NCI-H146 treated with DMSO at 0.1 percent for 48 hours (cell line): ENCODE data around the gene FAM83E.

Experiments
- DNase-seq: peaks from one replicate; lab custom pipeline; 2025; ENCODE audit not compliant: unreplicated experiment; lab: John Stamatoyannopoulos, UW

The FAM83E gene

GRCh38 chr19:48629297-48629598 lies 14.4 kb upstream of the FAM83E start:
- no peak for DNase-seq

- no peak for DNase-seq
Observed at GRCh38 chr19:48628486-48629296, 13.8 kb upstream of the FAM83E start.

DNA sequence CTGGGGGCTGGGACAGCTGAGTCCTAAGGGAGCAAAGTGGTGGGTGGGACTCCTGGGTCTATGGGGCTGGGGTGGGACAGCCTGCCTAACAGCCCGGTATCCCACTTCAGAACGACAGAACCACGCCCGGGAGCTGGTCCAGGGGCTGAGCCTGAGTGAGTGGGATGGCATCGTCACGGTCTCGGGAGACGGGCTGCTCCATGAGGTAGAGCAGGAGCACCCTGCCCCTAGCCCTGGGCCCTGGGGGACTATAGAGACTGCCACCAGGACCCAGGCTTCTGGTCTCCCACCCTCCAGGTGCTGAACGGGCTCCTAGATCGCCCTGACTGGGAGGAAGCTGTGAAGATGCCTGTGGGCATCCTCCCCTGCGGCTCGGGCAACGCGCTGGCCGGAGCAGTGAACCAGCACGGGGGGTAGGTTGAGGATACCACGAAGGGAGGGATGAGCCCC lies 13.0 kb upstream of the FAM83E start:
- DNase-seq, result no peak

- no peak for DNase-seq
Observed at GRCh38 chr19:48627201-48627864, 12.5 kb upstream of the FAM83E start.

DNA sequence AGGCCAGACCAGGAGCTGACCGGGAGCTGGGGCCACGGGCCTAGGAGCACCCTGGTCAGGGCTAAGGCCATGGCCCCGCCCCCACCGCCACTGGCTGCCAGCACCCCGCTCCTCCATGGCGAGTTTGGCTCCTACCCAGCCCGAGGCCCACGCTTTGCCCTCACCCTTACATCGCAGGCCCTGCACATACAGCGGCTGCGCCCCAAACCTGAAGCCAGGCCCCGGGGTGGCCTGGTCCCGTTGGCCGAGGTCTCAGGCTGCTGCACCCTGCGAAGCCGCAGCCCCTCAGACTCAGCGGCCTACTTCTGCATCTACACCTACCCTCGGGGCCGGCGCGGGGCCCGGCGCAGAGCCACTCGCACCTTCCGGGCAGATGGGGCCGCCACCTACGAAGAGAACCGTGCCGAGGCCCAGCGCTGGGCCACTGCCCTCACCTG lies 11.0 kb upstream of the FAM83E start:
- no peak for DNase-seq

DNA sequence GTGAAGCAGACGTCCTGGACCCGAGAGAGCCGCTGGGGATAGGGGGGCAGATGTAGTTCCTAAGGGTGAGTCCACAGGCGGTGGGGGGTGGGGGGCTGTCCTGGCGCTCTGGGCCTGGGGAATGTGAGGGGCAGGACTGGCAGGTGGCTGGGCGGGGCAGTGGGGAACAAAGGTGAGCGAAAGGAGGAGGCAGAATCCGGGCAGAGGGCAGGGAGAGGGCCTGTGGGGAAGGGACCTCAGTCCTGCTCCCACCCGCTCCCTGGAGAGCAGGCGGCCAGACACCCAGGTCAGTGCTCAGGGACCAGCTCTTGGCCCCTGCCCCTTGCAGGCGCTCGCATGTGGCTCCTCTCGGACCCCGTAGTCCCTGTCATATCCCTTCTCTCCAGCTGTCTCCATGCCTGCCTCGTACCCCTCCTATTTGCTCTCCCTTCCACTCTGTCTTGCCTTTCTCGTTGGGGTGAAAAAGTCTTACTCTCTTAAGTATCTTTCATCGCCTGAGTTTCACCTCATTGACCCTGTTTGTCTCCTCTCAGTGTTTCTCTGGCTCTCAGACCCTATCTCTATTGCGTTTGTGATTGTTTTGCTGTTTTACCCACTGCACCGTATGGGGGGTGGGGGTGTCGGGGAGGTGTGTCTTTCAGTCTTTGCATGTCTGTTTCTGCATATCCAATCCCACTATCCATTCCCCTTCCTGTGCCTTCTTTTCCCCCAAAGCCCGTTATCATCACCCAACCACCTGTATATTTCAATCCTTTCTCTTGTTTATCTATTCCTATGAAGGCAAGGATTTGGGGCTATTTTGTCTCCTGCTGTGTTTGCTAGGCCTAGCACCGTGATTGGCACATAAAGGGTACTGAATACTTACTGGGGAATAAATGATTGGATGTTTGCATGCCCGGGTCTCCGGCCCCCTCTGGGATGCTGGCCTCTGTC lies 10.2 kb upstream of the FAM83E start:
- DNase-seq, result peak; percentile 26

DNA sequence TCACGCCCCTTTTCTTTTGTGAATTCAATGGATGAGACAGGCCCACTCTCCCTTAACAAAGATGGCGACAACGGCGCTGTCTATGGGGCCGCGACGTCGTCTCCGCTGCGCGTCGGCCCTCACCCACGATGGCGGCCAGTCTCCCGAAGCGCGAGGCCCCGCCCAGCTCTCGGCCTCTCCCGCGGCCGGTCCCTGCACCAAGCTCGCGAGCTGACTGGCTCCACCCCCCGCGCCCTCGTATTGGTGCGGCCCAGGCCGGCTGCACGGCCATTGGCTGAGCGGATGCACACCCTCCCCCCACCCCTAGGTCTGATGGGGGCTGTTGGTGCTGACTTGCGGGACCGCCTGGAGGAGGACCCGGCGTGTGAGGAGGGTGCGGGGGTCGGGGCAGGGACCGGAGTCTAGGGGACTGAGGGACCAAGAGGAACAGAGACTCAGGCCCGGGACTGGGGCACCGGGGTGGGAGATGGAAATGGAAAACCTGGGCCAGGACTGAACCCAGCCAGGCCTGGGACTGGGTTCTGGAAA lies 9.3 kb upstream of the FAM83E start:
- peak; percentile 96 for DNase-seq

DNA sequence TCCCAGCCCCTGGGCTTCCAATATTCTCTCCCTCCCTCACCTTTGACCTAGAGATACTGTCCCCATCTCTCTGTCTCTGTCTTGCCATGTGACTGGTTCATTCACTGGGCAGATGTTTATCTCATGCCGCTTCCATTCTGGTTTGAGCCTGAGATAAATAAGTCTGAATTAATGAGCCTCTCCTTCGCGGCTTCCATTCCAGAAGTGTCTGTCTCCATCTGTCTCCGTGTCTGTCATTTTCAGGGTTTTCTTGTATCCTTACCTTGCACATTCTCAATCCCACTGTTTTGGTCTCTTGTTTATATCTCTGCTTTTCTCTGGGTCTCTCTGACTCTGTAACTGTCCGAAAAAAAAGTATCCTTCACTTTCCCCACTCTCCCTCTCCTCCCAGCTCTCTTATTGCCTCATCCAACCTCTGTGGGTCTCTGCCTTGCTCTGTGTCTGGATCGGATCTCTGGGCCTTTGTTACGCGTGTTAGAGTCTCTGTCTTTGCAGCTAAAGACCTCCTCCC lies 8.7 kb upstream of the FAM83E start:
- DNase-seq, result no peak

GRCh38 chr19:48619692-48620585 lies 5.1 kb upstream of the FAM83E start:
- no peak for DNase-seq

GRCh38 chr19:48618916-48619691 lies 4.2 kb upstream of the FAM83E start, which contains the start of the genes RPL18 and SPHK2:
Gene RPL18 (minus strand): TSS chr19:48619178. CDS start chr19:48619143, 35 bp downstream.
Gene SPHK2 (plus strand): TSS chr19:48619506. CDS start chr19:48620515, 1,009 bp downstream.
- peak; percentile 99 for DNase-seq

DNA sequence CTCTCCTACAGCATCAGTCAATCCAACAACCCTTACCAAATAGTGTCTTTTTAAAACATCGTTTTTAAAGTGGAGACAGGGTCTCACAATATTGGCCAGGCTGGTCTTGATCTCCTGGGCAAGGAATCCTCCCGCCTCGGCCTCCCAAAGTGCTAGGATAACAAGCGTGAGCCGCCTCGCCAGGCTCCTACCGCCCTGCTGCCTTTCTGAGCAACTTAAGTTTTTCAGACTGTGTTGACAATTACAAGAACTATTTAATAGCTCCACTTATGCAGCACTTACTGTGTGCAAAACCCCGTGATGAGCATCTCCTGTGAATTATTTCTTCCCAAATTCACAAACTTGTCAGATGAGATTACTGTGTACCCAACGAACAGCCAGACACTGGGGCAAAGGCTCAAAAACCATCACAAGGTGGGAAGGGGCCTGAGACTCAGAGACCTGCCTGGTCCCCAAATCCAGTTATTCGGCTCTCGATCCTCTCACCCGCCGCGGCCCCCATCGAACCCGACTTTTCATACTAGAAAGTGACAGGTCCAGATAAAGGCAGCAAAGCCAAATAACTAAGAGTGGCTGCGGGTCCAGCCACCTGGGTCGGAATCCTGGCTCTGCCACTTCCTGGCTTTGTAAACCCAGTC lies 3.5 kb upstream of the FAM83E start:
- DNase-seq, result no peak

DNA sequence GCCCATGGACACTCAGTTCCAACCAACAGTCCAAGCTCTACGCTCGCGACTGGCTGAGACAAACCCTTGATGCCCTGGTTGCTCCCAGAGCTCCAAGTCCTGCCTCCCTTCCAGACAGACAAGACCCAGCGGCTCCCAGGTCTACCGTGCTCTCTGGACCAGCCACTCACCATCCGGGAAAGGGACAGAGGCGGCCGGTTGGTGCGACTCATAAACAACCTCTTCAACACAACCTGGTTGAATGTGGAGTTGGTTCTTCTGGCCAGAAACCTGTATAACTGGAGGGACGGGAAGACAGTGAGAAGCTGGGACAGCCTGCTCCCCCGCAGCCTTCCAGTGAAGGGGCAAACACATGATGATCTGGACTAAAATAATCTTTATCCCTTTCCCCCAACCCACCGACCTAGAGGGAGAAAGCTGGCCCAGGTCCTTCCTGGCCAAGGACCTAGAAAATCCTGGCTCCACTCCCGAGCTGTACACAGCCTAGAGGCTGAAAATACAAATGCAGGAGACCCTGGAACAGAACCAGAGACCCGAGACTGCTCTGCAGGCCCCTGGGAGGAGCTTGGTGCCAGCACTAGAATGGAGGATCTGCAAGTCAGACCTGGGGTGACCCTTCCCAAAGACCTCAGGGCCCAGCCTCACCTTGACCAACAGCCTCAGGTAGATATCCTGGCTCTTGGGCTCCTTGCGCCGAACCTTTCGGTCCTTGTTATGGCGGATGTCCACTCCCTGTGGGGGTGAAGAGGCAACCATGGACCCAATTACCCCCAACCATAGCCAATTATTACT lies 2.5 kb upstream of the FAM83E start:
- no peak for DNase-seq

DNA sequence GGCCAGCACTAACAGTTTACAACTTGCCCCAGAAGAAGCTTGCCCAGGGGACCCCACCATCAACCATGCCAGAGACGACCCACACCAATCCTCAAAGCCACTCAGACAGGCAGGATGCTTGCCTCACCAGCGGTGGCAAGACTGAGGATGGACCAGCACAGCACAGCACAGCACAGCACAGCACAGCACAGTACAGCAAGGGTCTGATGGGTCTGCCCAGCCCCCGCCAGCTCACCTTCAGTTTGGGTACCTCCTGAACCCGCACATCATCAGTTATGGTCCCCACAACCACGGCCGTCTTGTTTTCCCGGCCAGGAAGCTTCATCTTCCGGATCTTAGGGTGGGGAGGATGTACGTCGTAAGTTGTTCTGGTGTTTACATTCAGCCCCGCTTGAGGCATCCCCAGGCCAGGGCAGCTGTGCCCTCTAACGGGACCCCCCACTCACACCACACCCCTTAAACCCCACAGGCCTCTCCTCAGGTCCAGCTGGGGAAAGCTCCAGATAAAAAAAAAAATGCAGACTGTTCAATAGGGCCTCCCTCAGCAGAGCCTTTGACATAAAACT lies 1.7 kb upstream of the FAM83E start:
- DNase-seq, result no peak

DNA sequence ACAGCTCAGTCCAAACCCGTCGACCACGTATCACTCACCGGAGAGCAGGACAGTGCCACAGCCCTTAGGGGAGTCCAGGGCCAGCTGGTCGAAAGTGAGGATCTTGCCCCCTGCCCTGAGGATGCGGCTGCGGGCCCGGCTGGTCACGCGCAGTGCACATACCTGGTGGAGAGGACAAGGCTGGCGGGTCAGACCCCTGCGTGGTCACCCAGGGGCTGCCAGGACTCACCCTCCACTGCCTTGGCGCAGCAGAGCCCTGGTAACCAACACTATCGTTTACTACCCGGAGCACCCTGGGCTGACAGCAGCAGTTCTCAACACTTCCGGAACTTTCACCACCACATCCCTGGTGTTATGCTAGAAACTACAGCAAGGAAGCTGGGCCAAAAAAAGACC lies 1.2 kb upstream of the FAM83E start:
- no peak for DNase-seq

- DNase-seq, result no peak
Observed at GRCh38 chr19:48615231-48616040, 560 bp upstream of the FAM83E start.

DNA sequence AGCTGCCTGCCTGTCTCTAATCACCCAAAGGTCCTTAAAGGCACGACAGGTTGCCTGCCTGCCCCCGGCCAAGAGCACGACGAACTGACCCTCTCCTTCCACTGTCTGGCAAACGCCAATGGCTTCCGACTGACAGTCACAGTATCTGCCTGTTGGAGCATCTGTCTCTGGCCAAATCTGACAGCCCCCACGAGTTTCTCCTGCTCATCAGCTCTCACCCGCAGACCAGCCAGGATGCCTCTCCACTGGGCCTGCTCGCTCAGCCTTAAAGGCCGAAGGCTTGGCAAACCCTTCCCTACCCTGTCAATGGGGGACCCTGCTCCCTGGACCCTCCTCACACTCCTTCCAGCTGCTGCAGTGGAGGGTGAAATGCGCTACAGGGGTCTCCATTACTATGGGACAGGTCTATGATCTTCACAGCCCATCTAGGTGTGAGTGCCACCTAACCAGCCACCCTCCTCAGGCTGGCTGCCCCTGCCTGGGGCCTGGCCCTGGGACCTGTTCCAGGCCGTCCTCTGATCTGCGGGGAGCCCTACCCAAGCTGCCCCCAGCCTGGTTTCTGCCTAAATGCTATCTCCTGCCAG lies 932 bp downstream of the FAM83E start:
- DNase-seq, result no peak
